NCI-H2196 (cell line): ENCODE results near the gene CEMIP2.
"Not testable (repeated sequence)": the region's sequence is repeated elsewhere in the genome, so short reads cannot be mapped to it uniquely, and the experiment has no call there.

Experiments used
- DNase-seq: peaks from one replicate; lab custom pipeline; 2025; ENCODE audit not compliant: unreplicated experiment; lab: John Stamatoyannopoulos, UW

Gene CEMIP2

DNA sequence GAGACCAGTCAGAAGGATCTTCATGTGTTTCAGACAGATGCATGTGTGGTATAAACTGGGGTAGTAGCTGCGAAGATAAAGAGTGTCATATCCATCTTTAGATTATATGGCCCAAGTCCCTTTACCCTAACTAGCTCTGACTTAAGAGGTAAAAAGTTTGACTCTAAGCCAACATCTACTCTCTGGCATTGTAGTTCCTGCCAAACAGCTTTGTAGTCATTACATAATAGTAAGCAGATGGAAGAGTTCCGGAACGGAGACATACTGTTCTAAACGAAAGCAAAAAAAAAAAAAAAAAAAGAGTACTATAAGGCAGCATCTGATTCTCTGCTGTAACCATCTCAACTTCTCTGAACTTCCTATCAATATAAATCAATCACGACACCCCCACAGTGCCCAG is 48.8 kb downstream of the CEMIP2 start:
- no peak for DNase-seq

DNA sequence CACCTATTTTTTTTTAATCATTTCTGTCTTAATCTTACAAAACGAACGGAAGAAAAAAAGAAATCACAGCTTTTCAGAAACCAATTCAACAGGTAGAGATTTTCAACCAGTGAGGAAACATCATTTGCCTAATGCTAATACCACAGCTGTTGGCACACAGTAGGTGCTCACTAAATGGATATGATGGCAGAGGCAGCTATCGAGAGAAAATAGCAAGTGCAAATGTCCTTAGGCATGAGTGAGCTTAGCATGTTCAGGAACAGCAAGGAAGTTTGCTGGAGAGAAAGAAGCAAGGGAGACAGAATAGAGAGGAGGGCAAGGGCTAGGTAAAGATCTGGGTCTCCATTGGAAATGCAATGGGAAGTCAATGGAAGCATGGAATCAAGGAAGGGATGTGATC is 49.2 kb downstream of the CEMIP2 start:
- DNase-seq, result no peak

DNA sequence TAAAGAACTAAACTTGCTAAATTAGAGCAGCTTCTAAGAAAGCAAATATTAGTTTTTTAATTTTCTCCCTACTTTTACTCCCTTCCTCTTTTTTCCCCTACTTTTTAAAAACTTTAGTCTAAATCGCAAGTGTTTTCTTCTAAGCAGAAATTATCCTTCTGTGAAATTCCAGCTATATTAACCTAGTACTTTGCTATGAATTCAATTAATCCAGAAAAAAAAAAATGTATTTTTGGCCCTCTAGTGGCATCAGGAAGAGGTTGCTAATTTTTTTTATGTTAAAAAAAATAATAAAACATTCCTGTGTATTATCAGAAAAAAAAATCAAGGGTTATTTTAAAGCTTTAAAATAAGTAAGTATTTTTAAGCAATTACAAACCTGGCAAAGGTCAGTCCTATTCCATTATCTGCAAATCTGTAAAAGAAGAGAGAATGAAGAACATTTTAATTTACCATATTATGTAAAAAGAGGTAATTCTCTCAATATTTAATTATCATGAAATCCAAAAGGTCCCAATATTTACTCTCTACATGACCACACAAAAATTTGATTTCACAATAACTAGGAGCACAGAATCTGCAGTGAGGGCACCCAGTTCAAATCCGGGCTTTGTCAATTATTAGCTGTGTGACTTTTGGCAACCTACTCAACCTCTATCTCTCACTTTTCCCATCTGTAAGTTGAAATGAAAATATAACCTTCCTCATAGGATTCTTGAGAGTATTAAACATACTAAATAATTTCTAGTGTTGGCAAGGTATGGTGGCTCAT is 52.0 kb downstream of the CEMIP2 start:
- DNase-seq, result no peak

DNA sequence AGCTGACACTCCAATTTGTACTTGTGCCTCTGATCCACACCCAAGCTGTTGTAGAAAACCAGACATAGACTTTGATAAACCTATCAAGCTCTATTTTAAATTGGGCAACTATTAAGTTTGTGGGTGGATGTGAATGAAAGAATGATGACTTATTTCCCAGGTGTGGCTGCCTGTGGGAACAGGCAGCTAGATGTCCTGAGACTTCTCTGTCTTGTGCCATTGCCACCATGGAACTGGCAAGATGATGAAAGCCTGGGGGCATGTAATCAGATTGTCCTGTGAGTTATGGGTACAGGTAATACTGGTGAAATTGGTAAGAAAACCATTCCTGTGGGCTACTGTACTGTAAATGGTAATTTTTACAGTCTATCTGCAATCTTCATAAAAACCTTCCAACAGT is 57.5 kb downstream of the CEMIP2 start:
- no peak for DNase-seq

DNA sequence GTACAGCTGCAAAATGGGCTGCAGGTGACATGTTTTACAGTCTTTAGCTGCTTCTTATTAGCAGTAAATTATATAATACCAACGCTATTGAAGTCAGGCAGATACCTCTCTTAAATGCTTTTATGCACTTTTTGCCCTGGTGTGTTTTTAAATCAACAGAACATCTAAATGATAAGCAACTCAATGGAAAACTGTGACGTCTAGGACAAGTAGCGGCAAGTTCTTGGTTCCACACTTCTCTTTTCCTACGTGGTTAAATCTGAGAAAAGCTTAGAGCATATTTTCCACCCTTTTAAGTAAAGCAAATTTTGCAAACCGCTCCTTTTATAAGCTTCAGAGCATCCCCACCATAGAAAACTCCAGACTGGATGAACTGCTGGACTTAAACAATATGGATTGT is 58.1 kb downstream of the CEMIP2 start:
- DNase-seq, result no peak

DNA sequence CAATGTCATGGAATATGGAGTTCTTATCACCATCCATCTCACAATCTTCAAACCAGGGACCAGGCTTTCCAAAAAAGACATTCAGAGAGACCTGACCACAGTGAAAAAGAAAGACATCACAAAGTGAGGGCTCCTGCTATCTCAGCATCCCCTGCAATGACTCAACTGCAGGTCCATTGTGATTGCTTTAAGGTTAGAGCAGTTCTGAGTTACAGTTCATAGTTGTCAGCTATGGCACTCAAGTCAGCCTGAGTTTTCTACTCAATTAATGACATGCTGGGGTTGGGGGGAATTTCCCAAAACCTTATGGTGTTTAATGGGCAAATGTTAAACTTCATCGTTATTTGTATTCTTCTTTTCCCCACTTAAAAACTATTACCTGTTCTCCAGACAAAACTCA is 58.9 kb downstream of the CEMIP2 start:
- DNase-seq, result no peak

DNA sequence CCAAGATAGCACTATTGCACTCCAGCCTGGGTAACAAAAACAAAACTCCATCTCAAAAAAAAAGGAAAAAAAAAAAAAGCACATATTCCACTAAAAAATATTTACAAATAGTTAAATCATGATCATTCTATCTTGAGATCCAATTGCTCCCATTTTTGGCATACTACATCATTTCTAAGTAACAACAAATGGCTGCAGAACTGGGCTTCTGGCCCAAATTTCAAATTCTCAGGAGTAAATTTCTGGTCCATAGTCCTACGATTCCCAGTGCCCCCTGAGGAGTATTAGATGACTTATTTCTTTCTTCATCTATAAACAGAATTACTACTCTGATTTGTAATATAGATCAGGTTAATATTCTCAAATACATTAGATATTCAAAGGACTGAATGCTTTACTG is 62.1 kb downstream of the CEMIP2 start:
- no peak for DNase-seq

DNA sequence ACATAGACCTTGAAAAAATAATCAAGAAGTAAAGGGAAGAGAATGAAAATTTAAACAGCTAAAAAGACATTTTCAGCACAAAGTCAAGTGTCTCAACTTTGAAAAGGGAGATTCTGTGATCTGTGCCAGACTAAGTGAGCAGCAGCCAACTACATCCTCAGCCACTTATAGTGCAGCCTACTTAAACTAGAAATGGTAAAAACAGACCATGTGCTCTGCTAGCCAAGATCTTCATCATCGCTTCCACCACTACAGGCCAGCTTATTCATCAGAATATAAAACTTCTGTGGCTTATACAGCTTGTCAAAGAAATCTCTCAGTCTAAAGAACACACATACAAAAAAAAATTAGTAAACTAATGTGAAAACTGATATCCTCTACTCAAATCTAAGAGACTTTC is 63.5 kb downstream of the CEMIP2 start:
- no peak for DNase-seq

DNA sequence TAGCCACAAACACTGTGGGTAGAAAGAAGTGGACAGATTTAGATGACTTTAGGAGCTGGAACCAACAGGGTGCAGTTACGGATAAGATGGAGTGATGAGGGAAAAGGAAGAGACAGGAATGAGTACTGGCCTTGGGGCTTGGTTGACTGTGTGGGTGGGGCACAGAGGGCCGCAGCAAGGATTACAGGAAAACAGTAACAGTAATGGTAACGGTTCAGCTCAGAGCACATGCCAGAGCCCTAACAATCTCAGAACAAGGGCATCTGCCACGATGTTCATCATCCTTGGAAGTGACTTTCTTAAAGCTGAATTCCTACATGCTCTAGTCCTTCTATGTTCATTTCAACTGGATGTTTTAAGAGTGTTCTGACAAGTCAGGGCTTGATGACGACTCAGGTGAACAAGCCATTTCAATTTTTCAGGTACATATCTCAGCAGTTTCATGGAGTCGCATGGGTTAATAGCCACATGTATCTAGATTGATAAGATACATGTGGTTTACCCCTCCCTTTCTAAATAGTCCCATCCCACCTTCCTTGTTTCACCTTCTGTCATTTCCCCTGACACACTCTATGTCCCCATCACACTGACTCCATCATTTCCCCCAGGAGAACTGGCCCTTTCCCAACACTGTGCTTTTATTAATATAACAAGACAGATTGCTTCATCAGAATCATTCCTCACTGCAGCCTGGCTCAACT is 65.0 kb downstream of the CEMIP2 start:
- DNase-seq, result no peak

DNA sequence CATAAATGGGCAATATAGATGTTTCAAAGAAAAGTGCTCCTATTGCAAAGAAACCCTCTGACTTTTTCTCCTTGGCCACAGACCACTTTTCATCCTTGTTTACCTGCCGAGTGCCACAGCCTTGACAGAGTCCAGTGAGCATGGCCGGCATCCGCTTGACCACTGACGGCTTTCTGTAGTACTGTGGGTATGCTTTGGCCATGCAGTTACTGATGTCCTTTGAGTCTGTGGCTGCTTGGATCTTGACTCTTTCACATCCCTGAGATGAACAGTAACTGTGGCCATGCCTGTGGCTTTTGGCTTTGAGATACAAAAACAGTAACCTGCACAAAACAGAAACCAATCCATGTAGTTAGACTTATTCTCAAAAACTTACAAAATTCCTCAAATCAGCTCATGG is 70.4 kb downstream of the CEMIP2 start:
- DNase-seq, result no peak

DNA sequence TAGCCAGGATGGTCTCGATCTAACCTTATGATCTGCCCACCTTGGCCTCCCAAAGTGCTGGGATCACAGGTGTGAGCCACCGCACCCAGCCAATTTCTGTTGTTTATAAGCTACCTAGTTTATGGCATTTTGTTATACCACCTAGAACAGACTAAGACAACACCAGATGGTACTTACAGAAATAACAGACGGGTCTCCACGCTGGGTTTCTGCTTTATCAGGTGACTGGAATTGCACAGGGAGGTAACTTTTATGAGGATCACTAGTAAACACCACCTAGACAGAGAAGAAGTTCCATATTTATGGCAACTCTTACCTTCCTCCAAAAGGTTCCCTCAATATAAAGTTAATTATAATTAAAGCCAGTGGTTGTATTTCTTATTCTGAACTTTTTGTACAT is 74.0 kb downstream of the CEMIP2 start:
- no peak for DNase-seq

DNA sequence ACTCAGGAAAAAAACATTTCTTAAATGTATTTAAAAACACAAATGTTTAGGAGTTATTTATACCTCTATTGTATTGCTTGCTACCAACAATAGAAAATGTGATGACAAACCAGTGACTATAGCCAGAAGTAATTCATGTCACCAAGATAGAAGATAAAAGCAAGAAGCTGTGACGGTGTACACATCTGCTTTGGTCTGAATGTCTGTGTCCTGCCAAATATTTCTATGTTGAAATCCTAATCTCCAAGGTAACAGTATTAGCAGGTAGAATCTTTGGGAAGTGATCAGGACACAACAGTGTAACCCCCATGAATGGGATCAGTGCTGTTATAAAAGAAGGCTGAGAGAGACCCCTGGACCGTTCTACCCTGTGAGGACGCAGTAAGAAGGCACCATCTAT is 74.7 kb downstream of the CEMIP2 start:
- no peak for DNase-seq

DNA sequence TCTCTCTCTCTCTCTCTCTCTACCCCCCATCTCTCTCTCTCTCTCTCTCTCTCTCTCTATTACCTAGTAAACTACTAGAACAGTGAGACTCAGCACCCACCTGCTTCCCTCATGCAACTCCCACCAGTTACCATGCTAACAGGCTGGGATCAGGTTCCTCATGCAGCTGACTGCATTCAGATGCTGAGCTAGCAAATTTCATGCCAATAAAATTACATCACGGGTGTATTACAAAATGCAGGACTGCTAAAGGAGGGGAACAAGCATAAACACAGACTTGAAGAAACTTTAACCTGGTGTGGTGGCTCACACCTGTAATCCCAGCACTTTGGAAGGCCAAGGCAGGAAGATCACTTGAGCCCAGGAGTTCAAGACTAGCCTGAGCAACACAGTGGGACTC is 76.0 kb downstream of the CEMIP2 start:
- DNase-seq, result peak; percentile 25

DNA sequence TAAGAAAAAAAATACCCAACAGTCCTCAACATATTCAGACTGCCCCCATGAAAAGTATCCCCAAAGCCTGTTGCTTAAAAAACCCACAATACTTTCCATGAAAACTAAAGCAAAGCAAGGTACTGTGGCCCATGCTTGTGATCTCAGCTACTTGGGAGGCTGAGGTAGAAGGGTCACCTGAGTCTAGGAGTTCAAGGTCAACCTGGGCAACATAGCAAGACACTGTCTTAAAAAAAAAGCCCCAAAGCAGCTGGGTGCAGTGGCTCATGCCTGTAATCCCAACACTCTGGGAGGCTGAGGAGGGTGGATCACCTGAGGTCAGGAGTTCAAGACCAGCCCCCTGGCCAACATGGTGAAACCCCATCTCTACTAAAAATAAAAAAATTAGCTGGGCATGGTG is 76.7 kb downstream of the CEMIP2 start:
- not testable (repeated sequence) for DNase-seq

DNA sequence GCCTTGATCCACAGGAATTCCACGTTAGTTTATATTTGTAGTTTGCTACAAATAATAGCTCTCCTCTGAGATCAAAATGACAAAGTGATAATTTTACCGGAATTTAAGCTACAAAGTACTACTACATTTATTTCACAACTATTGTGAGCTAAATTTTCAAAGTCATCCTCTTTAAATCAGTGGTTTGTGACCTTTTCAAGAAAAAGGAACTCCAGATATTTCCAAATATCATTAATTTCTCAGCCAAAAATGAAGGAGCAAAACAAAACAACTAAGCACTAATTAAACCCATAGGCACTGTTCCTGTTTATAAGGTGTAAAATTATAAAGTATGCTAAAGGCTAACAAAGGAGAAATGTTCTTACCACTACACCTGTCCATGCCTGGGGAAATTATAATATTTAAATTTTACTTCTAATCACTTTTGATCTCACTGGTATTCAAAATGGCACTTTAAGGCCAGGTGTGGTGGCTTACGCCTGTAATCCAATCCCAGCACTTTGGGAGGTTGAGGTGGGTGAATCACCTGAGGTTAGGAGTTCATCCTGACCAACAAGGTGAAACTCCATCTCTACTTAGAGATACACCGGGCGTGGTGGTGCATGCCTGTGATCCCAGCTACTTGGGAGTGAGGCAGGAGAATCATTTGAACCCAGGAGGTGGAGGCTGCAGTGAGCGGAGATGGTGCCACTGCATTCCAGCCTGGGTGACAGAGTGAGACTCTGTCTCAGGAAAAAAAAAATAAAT is 77.5 kb downstream of the CEMIP2 start:
- peak; percentile 13 for DNase-seq

DNA sequence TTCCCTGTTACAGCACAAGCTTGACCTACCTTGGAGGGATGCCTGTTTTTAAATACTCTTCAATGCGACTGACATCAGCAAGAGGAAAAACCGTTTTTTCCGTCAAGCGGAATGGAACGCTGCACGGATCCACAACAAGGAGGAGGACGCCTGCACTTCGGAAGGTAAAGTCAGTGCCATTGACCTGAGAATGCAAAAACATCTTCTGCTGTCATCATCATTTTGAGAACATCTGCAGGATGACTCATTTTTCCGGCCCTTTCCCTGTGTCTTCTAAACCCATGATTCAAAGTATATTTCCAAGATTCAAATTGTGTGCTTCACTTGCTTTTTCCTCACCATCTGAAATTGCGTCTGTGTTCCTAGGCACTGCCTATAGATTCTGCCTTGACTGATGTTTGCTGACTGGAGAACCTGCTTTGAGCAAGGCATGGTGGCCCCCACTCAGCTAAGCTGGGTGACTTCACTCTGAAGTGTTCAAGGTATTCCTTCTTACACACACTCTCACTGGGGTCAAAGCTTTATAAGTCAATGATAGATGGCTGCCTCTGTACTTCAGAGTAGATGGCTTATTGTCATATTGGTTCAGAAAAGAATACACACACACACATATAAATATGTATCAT is 78.1 kb downstream of the CEMIP2 start:
- DNase-seq, result no peak

DNA sequence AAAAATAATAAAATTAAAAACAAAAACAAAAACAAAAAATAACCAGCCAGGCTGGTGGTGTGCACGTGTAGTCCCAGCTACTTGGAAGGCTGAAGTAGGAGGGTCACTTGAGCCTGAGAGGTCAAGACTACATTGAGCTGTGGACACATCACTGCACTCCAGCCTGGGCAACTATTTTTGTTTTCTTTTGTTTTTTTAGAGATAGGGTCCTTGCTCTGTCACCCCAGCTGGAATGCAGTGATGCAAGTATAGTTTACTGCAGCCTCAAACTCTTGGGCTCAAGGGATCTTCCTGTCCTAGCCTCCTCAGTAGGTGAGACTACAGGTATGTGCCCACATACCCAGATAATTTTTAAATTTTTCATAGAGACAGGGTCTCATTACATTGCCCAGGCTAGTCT is 80.6 kb downstream of the CEMIP2 start:
- no peak for DNase-seq

DNA sequence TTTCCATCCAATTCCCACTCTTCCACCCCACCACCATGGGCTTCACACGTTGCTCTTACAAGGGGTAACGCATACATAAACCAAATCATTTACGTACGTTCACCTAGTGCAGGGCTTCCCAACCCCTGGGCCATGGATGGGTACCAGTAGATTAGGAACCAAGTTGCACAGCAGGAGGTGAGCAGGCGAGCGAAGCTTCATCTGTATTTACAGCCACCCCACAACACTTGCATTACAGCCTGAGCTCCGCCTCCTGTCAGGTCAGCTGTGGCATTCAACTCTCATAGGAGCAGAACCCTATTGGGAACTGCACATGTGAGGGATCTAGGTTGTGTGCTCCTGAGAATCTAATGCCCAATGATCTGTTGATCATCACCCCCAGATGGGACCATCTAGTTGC is 82.3 kb downstream of the CEMIP2 start:
- no peak for DNase-seq

DNA sequence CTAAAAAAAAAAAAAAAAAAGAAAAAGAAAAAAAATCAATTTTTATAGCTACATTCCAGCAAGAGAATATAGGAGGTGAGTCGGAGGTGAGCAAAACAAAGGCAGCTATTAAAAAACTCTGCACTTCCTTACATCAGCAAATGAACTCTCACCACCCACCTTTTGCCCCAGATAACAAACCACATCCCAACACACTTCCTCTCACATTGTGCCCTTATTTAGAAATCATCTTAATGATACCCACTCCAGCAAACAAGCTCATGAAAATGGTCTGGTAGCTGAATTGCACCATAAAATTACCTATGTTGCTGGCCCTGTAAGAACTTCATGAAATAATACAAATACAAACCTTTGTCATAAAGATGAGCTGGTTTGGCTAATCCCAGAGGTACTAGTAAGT is 82.9 kb downstream of the CEMIP2 start:
- DNase-seq, result no peak

DNA sequence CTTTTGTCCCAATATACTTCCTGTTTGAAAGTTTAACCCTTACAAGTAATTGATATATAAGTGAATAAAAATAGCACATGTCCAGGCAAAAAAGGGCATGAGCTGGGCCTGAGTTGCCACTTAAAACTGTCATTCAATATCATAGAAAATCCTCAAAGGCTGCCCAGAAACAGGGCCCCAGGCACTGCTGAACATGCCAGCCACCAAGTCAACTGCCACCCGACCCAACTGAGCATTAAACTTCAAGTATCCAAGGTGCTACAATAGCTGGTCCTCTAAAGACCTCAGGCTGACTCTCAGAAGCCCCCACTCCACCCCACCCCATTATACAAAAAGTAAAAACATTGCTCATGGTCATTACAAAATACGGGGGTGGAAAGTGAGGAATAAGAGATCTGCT is 83.7 kb downstream of the CEMIP2 start:
- DNase-seq, result no peak

DNA sequence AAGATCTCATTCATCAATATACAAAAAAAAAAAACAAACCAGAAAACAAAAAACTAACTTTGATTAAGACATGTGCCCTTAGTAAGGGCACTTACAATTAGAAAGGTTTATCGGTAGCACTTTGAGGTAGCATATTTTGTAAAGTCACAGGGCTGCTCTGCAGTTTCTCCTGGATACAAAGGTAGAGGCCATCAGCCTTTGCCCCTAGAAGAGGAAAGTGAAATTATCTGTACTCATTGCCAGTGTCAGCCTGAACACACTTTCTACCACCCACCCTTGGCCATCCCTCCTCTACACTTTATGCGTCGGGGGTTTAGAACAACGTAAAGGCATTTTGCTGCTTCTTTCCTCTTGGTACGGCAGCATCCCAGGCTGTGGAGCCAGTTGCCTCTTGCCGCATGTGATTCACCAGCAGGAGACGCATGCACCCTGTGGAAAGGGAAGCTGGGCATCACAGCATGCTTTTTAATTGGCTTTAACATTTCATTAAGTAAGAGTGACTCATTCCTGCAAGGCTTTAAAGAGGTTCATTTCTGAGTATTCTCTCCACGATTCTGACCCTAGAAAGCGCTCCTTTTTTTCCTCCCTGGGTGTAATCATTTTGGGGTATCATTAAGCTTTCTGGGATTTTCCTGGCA is 84.6 kb downstream of the CEMIP2 start:
- DNase-seq, result no peak
